Activated CD4-positive, CD25-positive, alpha-beta regulatory T cell treated with anti-CD3 and anti-CD28 coated beads, Interleukin-2, amount 50 U/mL, for 24 hours (primary cell): Measurements from ENCODE around the gene TIGD1.

Experiments
- ATAC-seq, 2 donors: fragments of 150-1000 bp; cut with Tn5 transposase; one replicate each; pipeline ENCODE4 v1.10.0; 2021; ENCODE audit warnings: mild to moderate bottlenecking in 1 of 2, moderate library complexity in 1 of 2

The TIGD1 gene

DNA sequence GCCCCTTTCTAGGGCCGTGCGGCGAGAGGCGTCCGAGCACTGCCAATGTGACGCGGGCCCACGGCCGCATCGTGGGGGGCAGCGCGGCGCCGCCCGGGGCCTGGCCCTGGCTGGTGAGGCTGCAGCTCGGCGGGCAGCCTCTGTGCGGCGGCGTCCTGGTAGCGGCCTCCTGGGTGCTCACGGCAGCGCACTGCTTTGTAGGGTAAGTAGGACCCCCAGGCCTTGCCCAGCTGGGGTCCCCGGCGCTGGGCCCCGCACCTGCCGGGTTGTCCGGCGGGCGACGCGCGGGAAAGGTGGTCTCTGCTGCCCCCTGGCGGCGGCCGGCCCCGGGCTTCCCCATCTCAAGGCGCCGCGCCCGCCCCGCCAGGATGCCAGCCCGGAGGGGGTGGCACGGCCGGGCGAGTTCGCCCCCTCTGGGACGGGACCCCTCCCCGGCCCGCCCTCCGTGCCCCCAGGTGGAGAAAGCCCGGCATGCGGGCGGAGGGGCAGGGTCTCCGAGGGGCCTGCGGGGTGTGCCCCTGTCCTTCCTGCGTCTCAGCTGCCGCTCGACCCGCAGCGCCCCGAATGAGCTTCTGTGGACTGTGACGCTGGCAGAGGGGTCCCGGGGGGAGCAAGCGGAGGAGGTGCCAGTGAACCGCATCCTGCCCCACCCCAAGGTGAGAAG lies 28.3 kb downstream of the TIGD1 start:
- peak; percentile 66 to 71 for ATAC-seq

DNA sequence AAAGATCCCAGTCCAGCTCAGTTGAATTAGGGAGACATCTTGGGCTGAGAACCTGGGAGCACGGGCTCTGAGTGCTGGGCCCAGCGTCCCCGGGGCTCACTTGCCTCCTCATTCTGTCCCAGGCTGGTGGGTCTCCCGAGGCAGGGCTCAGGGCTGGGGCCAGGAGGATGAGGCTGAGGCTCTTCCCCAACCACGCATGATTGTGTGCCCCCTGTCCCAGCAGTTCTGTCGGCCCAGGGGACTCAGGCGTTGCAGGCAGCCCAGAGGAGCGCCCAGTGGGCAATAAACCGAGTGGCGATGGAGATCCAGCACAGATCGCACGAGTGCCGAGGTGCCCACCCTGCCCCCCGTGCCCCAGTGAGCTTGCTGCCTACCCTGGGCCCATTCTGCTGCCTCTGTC lies 29.3 kb downstream of the TIGD1 start:
- no peak for ATAC-seq

DNA sequence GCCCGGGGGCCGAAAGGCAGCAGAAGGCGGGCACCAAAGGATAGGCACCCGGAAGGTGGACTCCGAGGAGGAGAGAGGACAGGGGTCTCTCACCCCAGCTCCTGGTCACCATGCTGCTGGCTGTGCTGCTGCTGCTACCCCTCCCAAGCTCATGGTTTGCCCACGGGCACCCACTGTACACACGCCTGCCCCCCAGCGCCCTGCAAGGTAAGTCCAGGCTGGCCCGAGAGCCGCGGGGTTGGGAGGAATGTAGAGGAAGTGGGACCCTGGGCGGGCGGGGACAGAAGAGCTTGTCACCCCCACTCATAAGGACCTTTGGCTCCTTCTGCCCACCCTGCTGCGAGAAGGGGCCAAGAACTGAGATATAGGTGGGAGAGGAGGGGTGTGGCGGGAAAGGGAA lies 29.9 kb downstream of the TIGD1 start:
- ATAC-seq = no peak

DNA sequence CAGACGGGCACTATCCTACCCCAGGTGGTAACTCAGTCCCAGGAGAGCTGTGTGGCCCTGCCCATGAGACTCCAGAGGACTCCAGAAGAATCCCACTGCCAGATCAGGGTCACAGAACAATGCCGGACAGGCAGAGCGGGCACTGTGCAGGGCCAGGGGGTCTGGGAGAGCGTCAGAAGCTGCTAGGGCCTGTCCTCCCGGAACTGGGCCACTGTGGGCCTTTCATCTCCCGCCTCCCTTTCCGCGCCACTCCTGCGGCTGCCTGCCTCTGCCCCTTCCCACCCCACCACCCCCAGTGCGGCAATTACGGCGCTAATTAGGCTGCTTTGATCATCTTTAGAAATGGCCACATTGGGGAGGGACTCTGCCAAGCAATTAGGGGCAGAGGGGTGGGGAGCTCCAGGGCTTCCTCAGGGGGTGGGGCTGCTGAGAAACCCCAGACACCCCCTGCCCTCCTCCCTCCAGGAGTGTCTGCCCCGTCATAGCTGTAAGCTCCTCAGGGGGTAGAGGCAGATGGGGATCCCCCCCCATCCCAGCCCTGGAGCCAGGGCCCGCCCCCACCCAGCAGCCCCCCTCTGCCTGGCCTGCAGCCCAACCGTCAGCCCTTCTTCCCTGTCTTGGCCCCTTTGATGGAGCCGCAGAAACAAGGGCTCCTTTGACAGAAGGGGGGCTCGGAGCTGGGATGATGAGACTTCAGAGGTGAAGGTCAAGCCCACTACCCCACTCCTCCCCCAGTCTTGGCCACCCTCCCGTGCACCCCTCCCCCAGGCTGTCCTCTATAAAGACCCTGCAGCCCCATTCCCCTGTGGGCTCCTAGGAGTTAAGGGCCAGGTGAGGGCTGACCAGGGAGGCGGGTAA lies 30.5 kb downstream of the TIGD1 start, which contains the start of gene PRSS56:
Gene PRSS56 (plus strand): TSS at position 808 of the 858 bp plus-strand sequence. CDS start 211 bp downstream, outside the sequence.
- ATAC-seq = no peak

DNA sequence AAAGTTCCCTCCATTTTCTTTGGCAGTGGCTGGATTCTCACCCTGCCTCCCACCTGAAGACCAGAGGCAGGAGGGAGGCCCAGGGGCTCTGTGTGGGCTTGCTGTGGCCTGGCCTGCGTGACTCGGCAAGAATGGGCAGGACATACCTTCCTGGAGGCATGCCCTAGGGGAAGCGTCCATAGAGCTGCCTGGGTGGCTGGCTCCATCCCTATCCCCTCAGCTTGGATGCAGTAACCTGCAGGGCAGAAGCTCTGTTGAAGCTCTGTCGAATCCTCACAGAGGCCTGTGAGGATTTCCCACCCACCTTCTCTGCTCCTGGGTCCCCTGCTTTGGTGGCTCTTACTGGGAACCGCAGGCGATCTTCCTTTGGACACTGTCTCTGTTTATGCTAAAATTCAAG lies 31.5 kb downstream of the TIGD1 start:
- ATAC-seq = no peak

DNA sequence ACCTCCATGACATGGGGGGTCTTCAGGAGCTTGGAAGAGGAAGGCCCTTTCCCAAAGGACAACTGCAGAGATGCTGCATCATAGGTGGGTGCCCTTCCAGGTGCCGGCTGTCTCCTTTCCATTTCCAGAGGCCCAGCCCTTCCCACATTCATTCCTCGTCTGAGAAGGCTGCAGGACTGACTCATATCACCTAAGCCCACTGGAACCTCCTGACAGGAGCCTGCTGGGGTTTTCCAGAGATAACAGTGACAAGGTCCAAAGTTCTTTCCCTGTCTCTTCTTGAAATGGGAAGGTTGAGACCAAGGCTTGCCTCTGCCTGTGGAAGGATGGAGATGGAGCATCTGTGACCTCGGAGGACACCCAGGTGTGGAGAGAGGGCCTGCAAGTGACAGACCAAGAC lies 33.8 kb downstream of the TIGD1 start:
- ATAC-seq = no peak

DNA sequence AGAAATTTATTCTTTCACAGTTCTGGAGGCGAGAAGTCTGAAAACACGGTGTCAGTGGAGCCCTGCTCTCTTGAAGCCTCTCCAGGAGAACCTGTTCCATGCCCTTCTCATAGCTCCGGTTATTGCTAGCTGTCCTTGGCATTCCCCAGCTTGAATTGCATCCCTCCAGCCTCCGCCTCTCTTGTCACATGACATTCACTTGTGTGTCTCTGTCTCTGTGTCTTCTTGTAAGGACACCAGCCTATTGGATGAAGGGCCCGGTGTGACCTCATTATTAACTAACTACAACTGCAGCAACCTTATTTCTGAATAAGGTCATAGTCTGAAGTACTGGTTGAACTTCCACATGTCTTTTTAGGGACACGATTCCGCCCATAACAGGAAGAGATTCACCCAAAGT lies 34.7 kb downstream of the TIGD1 start:
- ATAC-seq = no peak

DNA sequence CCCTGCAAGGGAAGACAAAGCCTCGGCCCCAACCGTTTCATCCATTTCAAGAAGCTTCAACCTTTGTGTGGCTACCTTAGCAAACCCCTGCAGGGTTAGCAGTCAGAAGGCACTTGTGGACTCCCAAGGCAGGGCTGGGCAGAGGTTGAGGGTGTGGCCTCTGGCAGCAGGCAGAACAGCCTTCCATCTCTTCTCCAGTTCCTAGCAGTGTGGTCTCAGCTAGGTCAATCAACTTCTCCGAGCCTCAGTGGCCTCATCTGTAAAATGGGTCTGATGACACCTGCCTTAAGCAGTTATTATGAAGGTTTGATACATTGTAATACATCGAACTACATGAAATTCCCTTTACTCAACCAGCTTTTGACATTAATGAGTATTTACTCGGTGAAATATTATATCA lies 37.0 kb downstream of the TIGD1 start:
- ATAC-seq = no peak

DNA sequence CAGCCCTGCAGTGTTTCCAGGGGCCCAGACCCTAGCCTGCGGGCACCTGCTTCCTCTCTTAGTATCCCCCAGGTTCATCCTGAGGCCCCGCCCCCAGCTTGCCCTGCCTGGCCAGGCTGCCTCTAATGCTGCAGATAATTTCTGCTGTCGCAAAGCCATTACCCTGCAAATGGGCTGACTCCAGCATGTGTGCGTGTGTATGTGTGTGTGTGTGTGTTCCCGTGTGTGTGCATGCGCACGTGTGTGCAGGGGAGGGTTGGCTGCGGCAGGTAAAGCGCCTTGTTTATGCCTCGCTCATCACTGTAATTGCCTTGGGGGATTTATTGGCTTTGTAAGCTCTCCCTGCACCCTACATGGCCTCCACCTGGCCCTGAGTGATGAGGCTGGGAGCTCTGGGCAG lies 37.8 kb downstream of the TIGD1 start:
- no peak for ATAC-seq

DNA sequence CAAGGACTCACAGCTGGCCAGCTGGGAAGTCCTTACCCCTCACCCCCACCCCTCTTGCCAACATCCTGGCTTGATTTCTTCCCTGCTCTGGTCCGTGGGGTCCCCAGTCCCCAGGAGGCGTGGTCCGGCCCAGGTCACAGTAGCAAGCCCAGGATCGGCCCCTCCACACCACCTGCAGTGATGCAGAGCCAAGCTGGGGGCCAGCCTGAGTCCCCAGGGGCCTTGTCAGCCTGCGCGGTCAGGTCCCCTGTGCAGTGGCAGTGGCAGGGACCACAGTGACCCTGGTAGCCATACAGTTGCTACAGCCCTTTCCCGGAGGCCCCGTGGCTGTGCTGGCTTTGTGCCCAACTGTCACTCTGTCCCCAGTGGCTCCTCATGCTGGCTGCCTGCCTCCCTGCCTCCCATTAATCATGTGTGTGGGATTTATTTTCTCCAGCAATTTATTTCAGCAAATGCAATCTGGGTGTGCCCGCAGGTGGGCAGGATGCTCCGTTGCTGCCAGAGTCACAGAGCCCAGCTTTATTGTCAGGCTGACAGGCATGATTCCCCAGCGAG lies 38.9 kb downstream of the TIGD1 start:
- no peak for ATAC-seq

DNA sequence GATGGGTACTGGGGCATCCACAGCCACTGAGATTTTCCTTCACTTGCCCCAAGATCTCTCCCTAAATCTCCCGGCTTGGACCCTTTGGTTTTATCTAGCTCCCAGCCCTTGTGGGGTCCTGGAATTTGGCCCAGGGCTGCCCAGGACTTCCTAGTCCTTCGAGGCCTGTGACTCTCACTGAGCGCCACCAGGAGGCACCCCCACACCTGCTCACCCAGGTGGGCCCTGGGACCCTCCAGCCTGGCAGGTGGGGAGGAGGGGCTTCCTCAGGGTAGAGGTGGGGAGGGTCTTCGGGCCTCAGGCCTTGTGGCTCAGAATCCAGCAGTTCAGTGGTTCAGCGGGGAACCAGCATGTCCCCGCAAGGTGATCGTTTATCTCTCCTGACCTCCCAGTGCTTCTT lies 42.1 kb downstream of the TIGD1 start:
- ATAC-seq = no peak

DNA sequence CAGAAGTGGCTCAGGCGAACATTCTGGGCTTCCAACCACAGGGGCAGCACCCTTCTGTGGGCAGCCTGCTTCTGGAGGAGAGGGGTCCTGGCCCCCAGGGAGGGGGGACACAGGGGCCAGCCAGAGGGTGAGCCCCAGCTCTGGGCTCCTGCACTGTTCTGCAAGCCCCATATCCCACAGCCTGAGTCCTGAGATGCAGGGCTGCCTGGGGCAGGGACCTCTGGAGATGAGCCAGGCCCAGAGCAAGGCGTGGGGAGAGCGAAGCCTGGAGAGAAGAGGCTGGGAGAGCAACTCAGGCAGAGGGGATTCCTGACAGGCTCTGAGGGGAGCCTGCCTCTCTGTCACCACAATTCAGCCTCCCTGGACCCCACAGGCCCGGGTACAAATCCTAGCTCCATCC lies 43.6 kb downstream of the TIGD1 start:
- ATAC-seq = no peak

DNA sequence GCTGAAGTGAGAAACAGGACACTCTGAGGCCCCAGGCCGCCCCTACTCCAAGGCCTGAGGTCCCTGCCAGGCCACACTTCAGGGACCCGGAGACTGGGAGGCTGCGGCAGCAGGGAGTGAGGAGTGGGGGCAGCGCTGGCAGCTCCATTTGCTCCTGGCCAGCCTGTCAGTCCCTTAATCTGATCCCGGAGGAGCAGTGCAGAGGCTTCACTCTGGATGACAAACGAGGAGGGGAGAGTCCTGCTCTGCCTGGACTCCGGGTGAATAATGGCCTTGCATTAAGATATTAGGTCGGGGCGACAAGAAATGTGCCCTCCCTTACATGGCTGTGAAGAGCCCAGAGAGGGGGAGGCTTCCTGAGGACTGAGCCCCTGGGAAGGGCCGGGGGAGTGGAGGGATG lies 44.5 kb downstream of the TIGD1 start:
- ATAC-seq = no peak

DNA sequence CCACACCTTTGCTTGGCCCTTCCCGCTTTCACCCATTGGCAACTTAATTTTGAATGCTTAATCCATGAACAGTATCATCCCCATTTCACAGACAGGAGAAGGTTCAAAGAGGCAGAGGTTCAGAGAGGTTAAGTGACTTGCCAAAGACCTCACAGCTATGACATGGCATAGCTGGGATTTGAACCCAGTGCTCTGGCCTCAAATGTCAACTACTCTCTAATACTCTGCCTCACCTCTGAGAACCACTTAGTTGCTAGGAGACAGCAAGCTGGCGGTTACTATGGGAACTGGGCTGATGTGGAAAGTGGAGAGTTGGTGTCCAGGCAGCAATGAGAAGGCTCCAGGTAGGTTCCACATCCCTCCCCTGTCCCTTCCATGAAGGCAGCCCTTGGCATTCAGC lies 45.9 kb downstream of the TIGD1 start:
- no peak for ATAC-seq

DNA sequence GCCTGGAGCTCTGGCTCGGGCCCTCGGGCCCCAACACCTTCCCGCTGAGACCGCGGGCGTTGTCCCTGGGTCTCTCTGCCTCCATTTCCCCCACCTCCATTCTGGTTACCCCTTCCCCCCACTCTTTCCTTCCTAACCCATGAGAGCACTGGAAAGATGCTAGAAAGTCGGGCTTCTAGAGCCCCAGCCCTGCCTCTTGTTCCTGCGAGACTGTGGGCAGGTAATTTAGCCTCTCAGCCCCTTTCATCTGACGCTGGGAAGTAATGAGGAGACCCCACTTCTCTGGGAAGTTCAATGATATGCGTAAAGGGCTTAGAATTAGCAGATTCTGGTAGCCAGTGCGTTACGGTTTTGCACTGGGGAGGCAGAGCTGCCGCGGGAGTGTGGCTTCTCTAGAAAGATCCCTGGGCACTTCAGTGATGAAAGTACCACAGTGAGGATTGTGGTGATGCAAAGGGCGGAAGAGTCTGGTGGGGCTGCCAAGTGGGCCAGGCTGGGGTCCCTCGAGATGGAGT lies 46.5 kb downstream of the TIGD1 start:
- no peak for ATAC-seq

DNA sequence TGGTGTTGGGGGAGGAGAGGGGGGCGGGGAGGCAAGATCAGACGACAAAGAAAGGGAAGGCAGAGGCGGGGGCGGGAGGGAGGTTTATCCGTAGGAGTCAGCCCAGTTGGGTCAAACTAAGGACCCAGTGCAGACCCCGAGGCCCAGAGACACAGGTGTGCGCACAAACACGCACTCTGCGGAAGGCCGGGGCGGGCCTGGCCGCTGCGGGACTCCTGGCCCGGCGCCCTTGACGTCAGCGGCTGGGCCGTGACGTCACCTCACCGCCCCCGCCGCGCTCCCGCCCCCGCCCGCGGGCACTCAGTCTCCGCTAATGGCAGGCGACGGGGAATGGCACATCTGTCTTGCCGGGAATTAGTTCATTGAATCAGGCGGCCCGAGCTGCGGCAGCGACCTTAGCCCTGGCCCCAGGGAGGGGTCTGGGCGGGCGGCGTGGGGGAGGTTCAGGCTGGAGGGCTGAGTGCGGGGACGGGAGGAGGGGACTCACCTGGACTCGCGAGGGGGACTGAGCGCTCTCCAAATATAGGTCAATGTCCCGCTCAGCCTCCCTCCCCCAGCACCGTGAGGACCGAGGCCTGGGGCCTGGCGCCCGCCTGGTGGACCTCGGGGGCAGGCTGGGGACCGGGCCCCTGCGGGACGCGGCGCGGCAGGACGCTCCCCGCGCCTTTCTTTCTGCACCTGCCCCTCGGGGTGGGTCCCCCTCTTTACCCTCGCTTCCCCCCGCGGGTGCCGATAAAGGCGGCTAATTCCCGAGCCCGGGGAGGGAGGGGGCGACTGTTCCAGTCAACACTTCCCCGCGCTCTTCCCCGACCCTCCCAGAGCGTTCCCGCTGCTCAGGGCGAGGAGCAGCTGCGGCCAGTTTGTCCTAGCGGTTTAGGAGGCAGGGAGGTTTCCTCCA lies 47.2 kb downstream of the TIGD1 start:
- ATAC-seq = peak in 1 of 2 donors; percentile 24

DNA sequence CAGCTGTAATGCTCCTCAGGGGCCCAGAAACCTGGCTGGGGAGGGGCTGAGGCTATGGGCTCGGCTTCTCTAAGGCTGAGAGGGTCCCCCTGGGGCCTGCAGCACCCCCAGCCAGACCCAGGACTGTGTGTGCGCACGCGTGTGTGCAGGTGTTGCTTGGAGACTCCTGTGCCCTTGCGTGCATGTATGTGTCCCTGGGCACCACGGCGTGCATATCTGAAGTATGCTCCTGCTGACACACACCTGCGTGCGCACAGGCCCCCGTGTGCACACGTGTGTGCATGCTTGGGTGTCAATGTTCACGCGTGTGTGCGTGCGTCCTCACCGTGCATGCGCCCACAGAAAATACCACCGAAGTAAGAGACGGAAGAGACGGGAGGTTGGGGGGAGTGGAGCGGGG lies 47.8 kb downstream of the TIGD1 start:
- no peak for ATAC-seq

DNA sequence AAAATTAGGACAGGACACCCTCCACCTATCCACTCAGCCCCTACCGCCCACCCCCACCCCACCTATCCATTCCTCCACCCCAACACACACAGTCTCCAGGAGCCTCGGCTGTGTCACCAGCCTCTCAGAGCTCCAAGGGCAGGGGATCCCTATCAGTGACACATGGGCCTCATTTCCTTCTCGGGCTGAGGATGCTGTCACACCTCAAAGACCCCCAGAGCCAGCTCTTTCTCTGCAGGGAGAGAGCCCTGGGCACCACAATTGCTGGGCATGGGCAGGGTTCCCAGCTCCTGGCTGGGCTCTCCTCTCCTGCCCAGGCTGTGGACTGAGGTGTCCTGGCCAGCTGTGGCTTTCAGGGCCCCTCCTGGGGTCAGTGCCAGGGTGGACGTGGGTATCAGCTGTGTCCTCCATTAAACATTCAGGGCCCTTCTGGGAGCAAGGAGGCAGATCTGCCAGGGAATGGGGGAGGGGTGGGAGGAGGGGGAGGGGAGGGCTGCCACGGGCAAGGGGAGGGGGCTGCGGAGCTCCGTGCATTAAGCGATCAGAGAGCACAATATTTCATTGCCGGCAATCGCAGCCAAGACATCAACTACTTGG lies 48.5 kb downstream of the TIGD1 start:
- ATAC-seq = no peak

DNA sequence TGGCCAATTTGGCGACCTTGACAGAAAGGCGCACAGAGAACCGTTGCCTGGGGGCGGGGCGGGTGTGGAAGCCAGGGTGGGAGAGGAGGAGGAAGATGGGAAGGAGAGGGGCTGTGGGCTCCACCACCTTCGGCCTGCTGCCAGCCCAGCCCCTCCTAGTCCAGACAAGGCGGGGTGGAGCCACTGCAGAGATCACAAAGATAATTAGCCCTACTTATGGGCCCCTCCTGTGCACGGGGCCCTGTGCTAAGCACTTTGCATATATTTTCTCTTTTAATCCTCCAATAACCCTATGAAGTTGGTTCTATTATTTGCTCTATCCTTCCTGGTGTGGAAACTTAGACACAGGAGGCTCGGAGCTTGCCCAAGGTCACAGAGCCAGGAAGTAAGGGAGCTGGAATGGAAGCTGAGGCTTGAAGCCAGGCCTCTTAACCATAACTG lies 49.0 kb downstream of the TIGD1 start:
- no peak for ATAC-seq

DNA sequence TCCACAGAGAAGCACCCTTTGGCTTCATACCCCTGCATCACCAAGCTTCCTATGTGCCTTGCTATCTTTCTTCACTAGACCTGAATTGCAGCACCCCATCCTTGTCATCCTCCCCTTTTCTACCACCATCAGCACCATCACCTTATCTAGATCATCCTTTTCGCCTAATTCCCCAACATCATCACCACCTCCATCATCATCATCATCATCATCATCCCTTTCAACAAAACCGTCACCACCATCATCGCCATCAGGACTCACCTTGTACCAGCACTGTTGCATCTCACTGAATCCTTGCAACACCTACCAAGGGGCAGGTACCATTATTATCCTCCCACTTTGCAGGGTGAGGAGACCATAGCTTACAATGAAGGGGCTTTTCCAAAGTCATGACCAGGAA lies 51.9 kb downstream of the TIGD1 start:
- no peak for ATAC-seq
